CD4-positive, alpha-beta T cell treated with Interleukin-6 for 4 hours (primary cell): ENCODE measurements around the gene COG8.

Source experiments
- DNase-seq: peaks from one replicate; pipeline ENCODE4 v3.0.0-alpha.2; 2020; ENCODE audit warnings: mixed read lengths

Gene COG8

GRCh38 chr16:69283851-69284250, 55.5 kb downstream of the COG8 start:
- DNase-seq = no peak

GRCh38 chr16:69277413-69277812, 62.0 kb downstream of the COG8 start:
- no peak for DNase-seq
